Measurements from ENCODE around the gene ZNRF3. TPM values are rescaled to one million over a fixed set of nuclear protein-coding genes. Genes with fewer than 3 reads are reported as not detected.
A peak's percentile ranks its signal among the peaks of the same experiment; 100 is the strongest.

The ZNRF3 gene
- total RNA-seq, 1 donor from 2014 or later: 10.5 TPM

- no peak for DNase-seq (ENCODE audit: low read depth)
- Histone ChIP-seq H3K27me3 (ENCODE audit: control insufficient read depth, insufficient read depth, low read length) (no peaks in the 10 kb centered on the region), H3K36me3 (ENCODE audit: control insufficient read depth, insufficient read depth, low read length) (no peaks in the 10 kb centered on the region), H3K4me3 (ENCODE audit: low read depth, low read length) (no peak overlapping the region)
- TF ChIP-seq, protein P1, sequence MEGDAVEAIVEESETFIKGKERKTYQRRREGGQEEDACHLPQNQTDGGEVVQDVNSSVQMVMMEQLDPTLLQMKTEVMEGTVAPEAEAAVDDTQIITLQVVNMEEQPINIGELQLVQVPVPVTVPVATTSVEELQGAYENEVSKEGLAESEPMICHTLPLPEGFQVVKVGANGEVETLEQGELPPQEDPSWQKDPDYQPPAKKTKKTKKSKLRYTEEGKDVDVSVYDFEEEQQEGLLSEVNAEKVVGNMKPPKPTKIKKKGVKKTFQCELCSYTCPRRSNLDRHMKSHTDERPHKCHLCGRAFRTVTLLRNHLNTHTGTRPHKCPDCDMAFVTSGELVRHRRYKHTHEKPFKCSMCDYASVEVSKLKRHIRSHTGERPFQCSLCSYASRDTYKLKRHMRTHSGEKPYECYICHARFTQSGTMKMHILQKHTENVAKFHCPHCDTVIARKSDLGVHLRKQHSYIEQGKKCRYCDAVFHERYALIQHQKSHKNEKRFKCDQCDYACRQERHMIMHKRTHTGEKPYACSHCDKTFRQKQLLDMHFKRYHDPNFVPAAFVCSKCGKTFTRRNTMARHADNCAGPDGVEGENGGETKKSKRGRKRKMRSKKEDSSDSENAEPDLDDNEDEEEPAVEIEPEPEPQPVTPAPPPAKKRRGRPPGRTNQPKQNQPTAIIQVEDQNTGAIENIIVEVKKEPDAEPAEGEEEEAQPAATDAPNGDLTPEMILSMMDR (IDR thresholded peaks at IDR 0.05; ENCODE audit: insufficient read depth, low read length, poor library complexity, severe bottlenecking): no peak
Observed at GRCh38 chr22:29018293-29019189, 135.2 kb downstream of the ZNRF3 start.

DNA sequence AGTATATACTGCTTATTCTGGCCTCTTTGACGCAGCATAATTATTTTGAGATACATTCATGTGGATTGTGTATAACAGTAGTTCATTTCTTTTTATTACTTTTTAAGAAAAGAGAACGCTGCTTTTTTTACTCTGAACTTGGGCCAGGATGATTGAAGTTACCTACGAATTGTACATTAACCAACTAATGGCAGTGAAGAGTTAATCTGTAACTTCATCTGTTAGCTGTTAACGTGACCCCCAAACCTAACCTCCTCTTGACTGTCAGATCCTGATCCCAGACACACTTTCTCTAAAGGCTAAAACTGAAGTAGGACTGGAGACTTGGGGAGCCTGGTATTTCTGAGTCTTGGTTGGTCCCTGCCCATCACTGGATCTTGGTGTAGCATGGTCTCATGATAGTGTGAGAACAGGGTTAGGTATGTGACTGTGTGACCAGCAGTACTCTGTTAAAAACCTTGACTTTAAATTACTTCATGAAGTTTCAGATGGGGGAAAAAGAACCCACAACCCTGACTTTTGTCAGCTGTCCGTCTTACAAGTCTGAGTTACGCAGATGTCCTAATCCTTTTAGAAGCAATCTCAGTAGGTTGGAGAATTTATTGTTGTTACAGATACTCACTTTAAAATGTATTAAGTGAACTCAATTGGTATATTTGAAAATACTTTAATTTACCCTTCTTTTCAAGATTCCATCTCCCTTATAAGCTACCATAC is 138.9 kb downstream of the ZNRF3 start:
- Histone ChIP-seq H3K27me3 (ENCODE audit: control insufficient read depth, insufficient read depth, low read length) (no peaks in the 10 kb centered on the region), H3K36me3 (ENCODE audit: control insufficient read depth, insufficient read depth, low read length) (no peaks in the 10 kb centered on the region), H3K4me3 (ENCODE audit: low read depth, low read length) (no peak overlapping the region)
- peak; percentile 68 for DNase-seq (ENCODE audit: low read depth)
- TF ChIP-seq, protein P1 (IDR thresholded peaks at IDR 0.05; ENCODE audit: insufficient read depth, low read length, poor library complexity, severe bottlenecking): no peak

DNA sequence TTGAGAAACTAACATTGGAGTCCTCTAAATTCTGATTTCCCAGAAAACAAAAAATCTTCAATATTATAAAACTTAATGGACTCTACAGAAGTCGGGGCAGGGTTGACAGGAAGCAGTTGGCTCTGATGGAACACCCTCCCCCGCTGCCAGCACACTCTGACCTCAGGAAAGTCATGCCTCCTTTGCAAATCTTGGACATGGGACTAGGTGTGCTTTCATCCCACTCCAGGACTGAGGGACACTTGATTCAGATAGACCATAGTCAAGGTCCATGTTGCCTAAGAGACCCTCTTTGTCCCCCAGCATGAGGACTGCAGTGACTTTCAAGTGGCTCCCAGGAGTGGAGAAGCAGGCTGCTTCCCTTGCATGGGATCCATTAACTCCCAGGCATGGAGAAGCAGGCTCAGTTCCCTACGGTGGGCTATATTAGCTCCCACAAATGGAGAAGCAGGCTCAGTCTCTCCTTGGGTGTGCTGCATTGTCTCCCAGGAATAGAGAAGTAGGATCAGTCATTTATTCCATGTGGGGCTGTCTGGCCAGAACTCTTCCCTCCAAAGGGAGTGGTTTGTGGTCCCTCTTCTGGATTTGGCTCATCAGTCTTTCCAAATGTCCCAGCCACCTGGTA is 139.9 kb downstream of the ZNRF3 start:
- TF ChIP-seq, protein P1 (IDR thresholded peaks at IDR 0.05; ENCODE audit: insufficient read depth, low read length, poor library complexity, severe bottlenecking): no peak
- no peaks in the 10 kb centered on the region for H3K27me3 ChIP-seq (ENCODE audit: control insufficient read depth, insufficient read depth, low read length)

DNA sequence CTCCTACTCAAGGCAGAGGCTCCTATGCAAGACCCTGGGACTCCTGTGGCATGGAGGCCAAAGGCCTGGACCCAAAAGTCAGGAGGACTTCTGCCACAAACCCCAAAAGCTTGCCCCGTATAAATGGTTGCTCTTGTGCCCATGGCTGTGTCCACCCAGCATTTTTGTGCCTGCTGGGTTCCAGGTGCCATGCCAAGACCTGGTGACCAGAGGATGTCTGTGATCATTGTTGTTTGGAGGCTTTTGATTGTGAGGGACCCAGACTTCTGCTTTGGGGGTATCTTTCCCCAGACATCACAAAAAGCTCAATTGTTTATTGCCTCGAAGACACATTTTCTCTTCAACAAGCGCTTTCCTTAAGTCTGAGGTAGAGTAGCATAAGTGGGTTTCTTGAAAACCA is 143.2 kb downstream of the ZNRF3 start:
- no peaks in the 10 kb centered on the region for H3K27me3 ChIP-seq (ENCODE audit: control insufficient read depth, insufficient read depth, low read length)
- no peak for DNase-seq (ENCODE audit: low read depth)
- H3K4me3 ChIP-seq (ENCODE audit: low read depth, low read length): no peak overlapping the region
- TF ChIP-seq, protein P1 (IDR thresholded peaks at IDR 0.05; ENCODE audit: insufficient read depth, low read length, poor library complexity, severe bottlenecking): no peak
- H3K36me3 ChIP-seq (ENCODE audit: control insufficient read depth, insufficient read depth, low read length): no peaks in the 10 kb centered on the region

More for the DNA sequence above, 139.9 kb downstream of the ZNRF3 start:
- Histone ChIP-seq H3K4me3 (ENCODE audit: low read depth, low read length) (no peak overlapping the region), H3K36me3 (ENCODE audit: control insufficient read depth, insufficient read depth, low read length) (no peaks in the 10 kb centered on the region)
- no peak for DNase-seq (ENCODE audit: low read depth)

GRCh38 chr22:29028468-29028867 is 145.1 kb downstream of the ZNRF3 start:
- DNase-seq (ENCODE audit: low read depth): no peak
- Histone ChIP-seq H3K36me3 (ENCODE audit: control insufficient read depth, insufficient read depth, low read length) (no peaks in the 10 kb centered on the region), H3K4me3 (ENCODE audit: low read depth, low read length) (no peak overlapping the region), H3K27me3 (ENCODE audit: control insufficient read depth, insufficient read depth, low read length) (no peaks in the 10 kb centered on the region)
- TF ChIP-seq, protein P1 (IDR thresholded peaks at IDR 0.05; ENCODE audit: insufficient read depth, low read length, poor library complexity, severe bottlenecking): no peak

Measured in kidney epithelial cell (primary cell).